B cell (primary cell): Measurements from ENCODE around the gene PRDX1. TPM values are rescaled to one million over a fixed set of nuclear protein-coding genes. Genes with fewer than 3 reads are reported as not detected.
A peak's percentile ranks its signal among the peaks of the same experiment; 100 is the strongest.

Experiments used
- ATAC-seq: fragments of 200-7000 bp; cut with Tn5 transposase; one replicate; pipeline ENCODE4 v1.10.0; 2021; ENCODE audit warnings: low read depth, mild to moderate bottlenecking, moderate number of reproducible peaks, moderate library complexity
- CTCF ChIA-PET: fragments of 350-600 bp; sonication (Branson Sonifier 250); formaldehyde crosslinking; loops from one replicate; lab custom pipeline; 2021; ENCODE audit warnings: antibody characterized with exemption, inconsistent platforms; lab: Charles Lee
- POLR2A ChIA-PET: fragments of 350-600 bp; sonication (Branson Sonifier 250); formaldehyde crosslinking; loops from one replicate; lab custom pipeline; 2021; ENCODE audit warnings: antibody characterized with exemption; lab: Charles Lee
- DNase-seq: peaks from one replicate; pipeline ENCODE4 v3.0.0; 2013
- H2AFZ ChIP-seq: 2 replicates; pipeline ENCODE4 v1.6.1; 2012; ENCODE audit warnings: mild to moderate bottlenecking, low read depth, low read length; ENCODE audit not compliant: insufficient read depth, poor library complexity, severe bottlenecking
- H3K27ac ChIP-seq, 2 donors: 1 replicate in 1 of 2; 2 replicates in 1 of 2; pipeline ENCODE4 v1.5.1; 2012 to 2013; ENCODE audit warnings: low read length in 2 of 2, mild to moderate bottlenecking in 2 of 2, moderate library complexity in 1 of 2
- H3K27me3 ChIP-seq, 4 experiments: fragments of 200-600 bp in 1 of 4; sonication (generic) in 1 of 4; replicated peaks in 1 of 4; 1 replicate in 2 of 4; 2 replicates in 2 of 4; pipeline versions ENCODE4 v1.6.1 to v1.7.0; 2013 to 2016; ENCODE audit warnings: low read length in 3 of 4, mild to moderate bottlenecking in 2 of 4, mixed read lengths in 1 of 4, moderate library complexity in 1 of 4; ENCODE audit not compliant: insufficient read depth in 4 of 4, control insufficient read depth in 3 of 4; ENCODE audit errors: control extremely low read depth in 1 of 4
- H3K36me3 ChIP-seq, 2 experiments: replicated peaks in 1 of 2; 1 replicate in 1 of 2; 2 replicates in 1 of 2; pipeline versions ENCODE4 v1.6.1 to v1.7.1; 2013; ENCODE audit warnings: low read length in 1 of 2; ENCODE audit not compliant: insufficient read depth in 2 of 2, control insufficient read depth in 1 of 2; ENCODE audit errors: control extremely low read depth in 1 of 2, extremely low read depth in 1 of 2
- H3K4me1 ChIP-seq, 2 donors: fragments of 200-600 bp in 1 of 2; sonication (generic) in 1 of 2; 1 replicate in 1 of 2; 2 replicates in 1 of 2; pipeline versions ENCODE4 v1.5.1 to v1.6.1; 2013 to 2017; ENCODE audit warnings: low read length in 2 of 2; ENCODE audit not compliant: control insufficient read depth in 2 of 2, insufficient read depth in 2 of 2
- H3K4me2 ChIP-seq: replicated peaks from 2 replicates; pipeline ENCODE3; 2012; ENCODE audit warnings: mild to moderate bottlenecking, low read depth, low read length; ENCODE audit not compliant: poor library complexity, severe bottlenecking
- H3K4me3 ChIP-seq, 5 experiments: fragments of 200-600 bp in 1 of 5; sonication (generic) in 1 of 5; 1 replicate in 3 of 5; 2 replicates in 2 of 5; pipeline versions ENCODE4 v1.5.1 to v1.7.0; 2011 to 2016; ENCODE audit warnings: low read length in 4 of 5, mild to moderate bottlenecking in 4 of 5, low read depth in 2 of 5, control low read depth in 1 of 5, moderate library complexity in 1 of 5; ENCODE audit not compliant: insufficient read depth in 1 of 5; ENCODE audit errors: control extremely low read depth in 1 of 5, extremely low read depth in 1 of 5
- H3K79me2 ChIP-seq: fragments of 200-600 bp; sonication (generic); one replicate; pipeline ENCODE4 v1.6.0; 2016; ENCODE audit warnings: low read length; ENCODE audit not compliant: control insufficient read depth, insufficient read depth
- H3K9ac ChIP-seq: fragments of 200-600 bp; sonication (generic); 2 replicates; pipeline ENCODE4 v1.6.1; 2017; ENCODE audit warnings: mild to moderate bottlenecking, low read length, moderate library complexity
- H3K9me3 ChIP-seq, 3 donors: one replicate each; pipeline versions ENCODE4 v1.6.1 to v1.7.1; 2013; ENCODE audit warnings: low read length in 2 of 3; ENCODE audit not compliant: control insufficient read depth in 2 of 3, insufficient read depth in 1 of 3; ENCODE audit errors: control extremely low read depth in 1 of 3
- H4K20me1 ChIP-seq: 2 replicates; pipeline ENCODE4 v1.6.0; 2012; ENCODE audit warnings: mild to moderate bottlenecking, low read length; ENCODE audit not compliant: insufficient read depth, control insufficient read depth, poor library complexity, severe bottlenecking
- H3K27ac Mint-ChIP-seq: one replicate; pipeline ENCODE4 v1.8.0; 2021; ENCODE audit warnings: mixed read lengths
- H3K27me3 Mint-ChIP-seq: one replicate; pipeline ENCODE4 v1.8.0; 2021; ENCODE audit warnings: mixed read lengths
- H3K4me1 Mint-ChIP-seq: one replicate; pipeline ENCODE4 v1.8.0; 2021; ENCODE audit warnings: mixed read lengths
- H3K4me3 Mint-ChIP-seq: one replicate; pipeline ENCODE4 v1.8.0; 2021; ENCODE audit warnings: mixed read lengths
- H3K9me3 Mint-ChIP-seq: one replicate; pipeline ENCODE4 v1.8.0; 2022; ENCODE audit warnings: mixed read lengths; ENCODE audit not compliant: insufficient read depth
- EZH2 ChIP-seq: IDR thresholded peaks from 2 replicates; pipeline ENCODE4 v1.6.1; 2012; ENCODE audit warnings: borderline replicate concordance, low read depth, mild to moderate bottlenecking, moderate library complexity, low read length; ENCODE audit not compliant: insufficient read depth, poor library complexity, severe bottlenecking
- WGBS: methylation state at CpG from one replicate; pipeline ENCODE4 v1.1.5; 2013; ENCODE audit warnings: missing lambda C conversion rate; ENCODE audit not compliant: insufficient coverage; 5-methylcytosine and 5-hydroxymethylcytosine counted together
- intact Hi-C: fragments of 100-400 bp; cut with micrococcal nuclease; formaldehyde crosslinking; loops from one replicate; pipeline ENCODE4 v1.10.0; 2022
- polyA plus RNA-seq: library from polyadenylated mRNA; depleted of rRNA; stranded (reverse); fragments of >200 nt; gene quantifications from 2 replicates; pipeline ENCODE4 v1.2.3, GENCODE V29; 2012
- total RNA-seq, 2 donors: library from RNA; stranded (reverse); fragments of 120-200 nt in 1 of 2; gene quantifications; 1 replicate in 1 of 2; 2 replicates in 1 of 2; pipeline versions ENCODE4 v1.2.3 to v1.2.4, GENCODE V29; 2013 to 2022
- TF ChIP-seq, protein P1 (sequence below): fragments of 200-600 bp; IDR thresholded peaks from one replicate; pipeline ENCODE4 v1.8.0; 2022; ENCODE audit warnings: antibody characterized with exemption, mild to moderate bottlenecking

Gene PRDX1
- total and polyA plus RNA-seq, 2 donors (not counting 1 experiment from before 2014, with no cell fraction given) = 56.4 to 104 TPM

DNA sequence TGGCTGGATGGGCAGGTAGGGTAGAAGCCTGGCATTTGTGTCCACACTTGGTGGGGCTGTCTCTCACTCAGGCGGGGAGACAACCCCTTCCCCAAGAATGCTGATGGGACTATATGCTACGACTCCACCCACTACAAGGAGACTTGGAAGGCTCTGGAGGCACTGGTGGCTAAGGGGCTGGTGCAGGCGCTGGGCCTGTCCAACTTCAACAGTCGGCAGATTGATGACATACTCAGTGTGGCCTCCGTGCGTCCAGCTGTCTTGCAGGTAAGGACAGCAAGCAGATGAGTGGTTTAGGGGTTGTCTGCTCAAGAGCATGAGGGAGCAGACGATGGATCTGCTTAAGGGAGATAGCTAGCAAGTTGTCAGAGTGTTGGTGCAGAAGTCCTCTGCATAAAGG lies 46.2 kb upstream of the PRDX1 start:
- Histone ChIP-seq H3K4me3 (no peak overlapping the region), H4K20me1 (no peaks in the 10 kb centered on the region), H2AFZ (no peak overlapping the region), H3K4me1 (no peaks in the 10 kb centered on the region), H3K9ac (no peak overlapping the region), H3K4me2 (no peak overlapping the region), H3K9me3 (no peaks in the 10 kb centered on the region), H3K79me2 (peaks cover 6% of the 10 kb centered on the region), H3K27me3 (no peaks in the 10 kb centered on the region), H3K27ac (no peak overlapping the region), H3K36me3 (peaks cover 0 to 55% of the 10 kb centered on the region in 2 experiments)
- Mint-ChIP-seq H3K27ac (peak overlapping the region; percentile 42), H3K4me3 (no peak overlapping the region), H3K9me3 (no peaks in the 10 kb centered on the region), H3K27me3 (no peaks in the 10 kb centered on the region), H3K4me1 (peaks cover 2% of the 10 kb centered on the region)
- POLR2A ChIA-PET = interaction anchor here (0.7 to 3.3 kb wide), 2 partner anchors 23 to 47 kb away, joined by 8 to 14 read pairs; partner anchors contain the start of gene PRDX1
- ATAC-seq (no peak), DNase-seq (no peak)
- CTCF ChIA-PET = interaction anchor here (0.6 to 13.3 kb wide), 10 partner anchors 11 to 208 kb away, joined by 3 to 351 read pairs (median 38); partner anchors contain the start of genes CCDC163, MMACHC, NASP and PRDX1
- WGBS = 98% methylated on average over 5 of the region's 7 CpGs
- intact Hi-C loops = no loop called here
- no peak for TF ChIP-seq EZH2
- TF ChIP-seq, protein P1, sequence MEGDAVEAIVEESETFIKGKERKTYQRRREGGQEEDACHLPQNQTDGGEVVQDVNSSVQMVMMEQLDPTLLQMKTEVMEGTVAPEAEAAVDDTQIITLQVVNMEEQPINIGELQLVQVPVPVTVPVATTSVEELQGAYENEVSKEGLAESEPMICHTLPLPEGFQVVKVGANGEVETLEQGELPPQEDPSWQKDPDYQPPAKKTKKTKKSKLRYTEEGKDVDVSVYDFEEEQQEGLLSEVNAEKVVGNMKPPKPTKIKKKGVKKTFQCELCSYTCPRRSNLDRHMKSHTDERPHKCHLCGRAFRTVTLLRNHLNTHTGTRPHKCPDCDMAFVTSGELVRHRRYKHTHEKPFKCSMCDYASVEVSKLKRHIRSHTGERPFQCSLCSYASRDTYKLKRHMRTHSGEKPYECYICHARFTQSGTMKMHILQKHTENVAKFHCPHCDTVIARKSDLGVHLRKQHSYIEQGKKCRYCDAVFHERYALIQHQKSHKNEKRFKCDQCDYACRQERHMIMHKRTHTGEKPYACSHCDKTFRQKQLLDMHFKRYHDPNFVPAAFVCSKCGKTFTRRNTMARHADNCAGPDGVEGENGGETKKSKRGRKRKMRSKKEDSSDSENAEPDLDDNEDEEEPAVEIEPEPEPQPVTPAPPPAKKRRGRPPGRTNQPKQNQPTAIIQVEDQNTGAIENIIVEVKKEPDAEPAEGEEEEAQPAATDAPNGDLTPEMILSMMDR = no peak

DNA sequence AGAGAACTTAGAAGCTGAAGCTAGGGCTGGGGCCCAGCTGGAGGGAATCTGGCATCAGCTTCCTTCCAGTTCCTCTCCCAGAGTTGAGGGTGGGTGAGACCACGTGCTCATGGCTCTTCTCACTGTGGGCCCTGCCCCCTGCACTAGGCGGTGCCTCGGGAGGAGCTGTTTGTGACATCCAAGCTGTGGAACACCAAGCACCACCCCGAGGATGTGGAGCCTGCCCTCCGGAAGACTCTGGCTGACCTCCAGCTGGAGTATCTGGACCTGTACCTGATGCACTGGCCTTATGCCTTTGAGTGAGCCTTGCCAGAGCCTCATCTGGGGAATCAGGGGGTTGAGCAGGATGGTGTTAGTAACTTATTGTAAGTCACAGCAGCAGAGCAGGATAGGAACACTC lies 45.0 kb upstream of the PRDX1 start:
- H2AFZ ChIP-seq = no peak overlapping the region
- ChIA-PET POLR2A (interaction anchor here (1.0 kb wide), 1 partner anchor 17 kb away, joined by 3 read pairs; the partner anchor contains the start of gene NASP), CTCF (interaction anchor here (1.1 to 13.3 kb wide), 5 partner anchors 9 to 207 kb away, joined by 3 to 351 read pairs (median 4); partner anchors contain the start of gene PRDX1)
- intact Hi-C loops = no loop called here
- no peaks in the 10 kb centered on the region for H3K27me3 ChIP-seq
- H3K9ac ChIP-seq = no peak overlapping the region
- H3K4me1 ChIP-seq = no peaks in the 10 kb centered on the region
- Mint-ChIP-seq H3K4me3 (no peak overlapping the region), H3K27ac (no peak overlapping the region), H3K27me3 (no peaks in the 10 kb centered on the region), H3K9me3 (no peaks in the 10 kb centered on the region), H3K4me1 (peaks cover 2% of the 10 kb centered on the region)
- no peak for ATAC-seq
- no peak for DNase-seq
- no peak overlapping the region for H3K4me2 ChIP-seq
- H3K4me3 ChIP-seq = no peak overlapping the region
- WGBS = 50% methylated on average over 5 of the region's 5 CpGs
- no peaks in the 10 kb centered on the region for H4K20me1 ChIP-seq
- no peak for TF ChIP-seq EZH2
- TF ChIP-seq, protein P1 = no peak
- no peaks in the 10 kb centered on the region for H3K9me3 ChIP-seq
- no peak overlapping the region for H3K27ac ChIP-seq
- H3K79me2 ChIP-seq = peaks cover 10% of the 10 kb centered on the region
- H3K36me3 ChIP-seq = peaks cover 0 to 65% of the 10 kb centered on the region in 2 experiments
